ENCODE data around the gene NDUFA12. TPM values are rescaled to one million over a fixed set of nuclear protein-coding genes. Genes with fewer than 3 reads are reported as not detected.
A peak's percentile ranks its signal among the peaks of the same experiment; 100 is the strongest.

The NDUFA12 gene
- total RNA-seq = 100 to 1,000 TPM; 155 to 167 TPM

GRCh38 chr12:95003213-95003920, at the start of gene NDUFA12:
TSS of gene NDUFA12 (minus strand) at chr12:95003697. CDS start at chr12:95003680, 17 bp downstream.
- Mint-ChIP-seq H3K4me1 (peaks cover 56% of the 10 kb centered on the region), H3K27ac (peak within 1 kb of the TSS; percentile 77), H3K9me3 (peaks cover 16% of the 10 kb centered on the region), H3K27me3 (no peaks in the 10 kb centered on the region), H3K36me3 (ENCODE audit: low read depth) (peaks cover 40% of the 10 kb centered on the region), H3K4me3 (peak within 1 kb of the TSS; percentile 87)
- CTCF ChIA-PET = interaction anchor here (0.8 to 1.7 kb wide), 8 partner anchors 10 to 214 kb away, joined by 3 to 4 read pairs (median 3); partner anchors contain the start of genes FGD6 and VEZT
- DNase-seq = peak; percentile 95
- POLR2A ChIA-PET = interaction anchor here (0.6 to 5.1 kb wide), 28 partner anchors 10 to 1174 kb away, joined by 3 to 48 read pairs (median 4); partner anchors contain the start of genes CCDC38, FGD6, METAP2 and NR2C1

DNA sequence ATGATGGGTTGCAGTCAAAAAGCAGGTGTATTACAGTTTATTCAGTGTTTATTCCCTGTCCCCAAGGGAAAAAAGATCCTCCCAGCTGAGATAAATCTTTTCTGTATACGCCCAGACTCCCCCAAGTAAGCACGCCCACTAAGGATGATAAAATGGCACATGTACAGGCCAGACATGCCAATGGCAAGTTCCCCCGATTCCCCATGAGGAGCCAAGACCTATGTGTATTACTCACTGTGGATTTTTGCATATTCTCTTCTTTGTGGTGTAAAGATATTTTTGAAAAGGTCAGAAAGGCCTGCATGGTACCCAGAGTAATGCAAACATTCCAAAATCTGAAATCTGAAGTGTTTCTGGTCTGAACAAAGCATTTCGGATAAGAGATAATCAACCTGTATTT, 47.7 kb upstream of the NDUFA12 start:
- Mint-ChIP-seq H3K27ac (no peak overlapping the region), H3K9me3 (no peaks in the 10 kb centered on the region), H3K36me3 (ENCODE audit: low read depth) (peaks cover 42% of the 10 kb centered on the region), H3K27me3 (no peaks in the 10 kb centered on the region), H3K4me3 (no peak overlapping the region), H3K4me1 (no peaks in the 10 kb centered on the region)
- no peak for DNase-seq
- ChIA-PET CTCF (no interaction called here), POLR2A (no interaction called here)

DNA sequence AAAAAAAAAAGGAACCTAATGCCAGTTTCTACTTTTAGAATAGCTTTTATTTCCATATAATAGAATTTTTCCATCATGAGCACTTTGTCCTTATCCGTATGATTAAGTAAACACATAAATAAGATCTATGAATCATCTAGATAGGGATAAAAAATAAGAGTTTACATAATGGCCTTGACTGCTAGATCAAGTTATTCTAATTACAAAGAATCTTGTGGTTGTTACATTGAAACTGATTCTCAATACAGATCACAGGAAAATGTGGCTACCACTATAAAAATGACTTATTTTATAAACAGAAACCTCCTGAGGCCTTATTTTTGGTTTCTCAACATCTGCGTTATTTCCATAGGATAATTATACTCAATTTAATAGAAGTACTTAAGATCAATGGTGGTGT, 34.4 kb upstream of the NDUFA12 start:
- Mint-ChIP-seq H3K36me3 (ENCODE audit: low read depth) (peaks cover 24% of the 10 kb centered on the region), H3K27ac (no peak overlapping the region), H3K4me1 (peaks cover 22% of the 10 kb centered on the region), H3K4me3 (no peak overlapping the region), H3K9me3 (no peaks in the 10 kb centered on the region), H3K27me3 (no peaks in the 10 kb centered on the region)
- no peak for DNase-seq
- ChIA-PET CTCF (no interaction called here), POLR2A (no interaction called here)

- CTCF ChIA-PET = no interaction called here
- DNase-seq = no peak
- Mint-ChIP-seq H3K4me3 (no peak overlapping the region), H3K27ac (no peak overlapping the region), H3K9me3 (no peaks in the 10 kb centered on the region), H3K36me3 (ENCODE audit: low read depth) (peaks cover 12% of the 10 kb centered on the region), H3K4me1 (peaks cover 16% of the 10 kb centered on the region), H3K27me3 (no peaks in the 10 kb centered on the region)
- POLR2A ChIA-PET = interaction anchor here (1.0 to 1.1 kb wide), 2 partner anchors 31 to 37 kb away, joined by 3 to 5 read pairs; partner anchors contain the start of gene NDUFA12
Observed at GRCh38 chr12:95034750-95035149, 31.3 kb upstream of the NDUFA12 start.

DNA sequence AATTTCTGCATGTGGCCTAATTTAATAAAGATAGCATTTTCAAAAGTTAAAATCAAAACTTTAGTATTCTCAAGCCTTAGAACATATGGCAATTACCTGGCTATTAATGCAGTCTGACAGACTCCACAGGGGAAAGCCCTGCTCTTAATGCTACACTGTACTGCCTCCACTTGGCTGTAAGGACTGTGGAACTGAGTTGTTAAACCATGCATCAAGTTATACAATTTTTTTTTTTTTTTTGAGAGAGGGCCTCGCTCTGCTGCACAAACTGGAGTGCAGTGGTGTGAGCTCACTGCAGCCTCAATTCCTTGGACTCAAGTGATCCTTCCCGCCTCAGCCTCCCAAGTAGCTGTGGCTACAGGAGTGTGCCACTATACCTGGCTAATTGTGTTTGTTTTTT, 19.0 kb upstream of the NDUFA12 start:
- H3K36me3 Mint-ChIP-seq (ENCODE audit: low read depth) = peaks cover 14% of the 10 kb centered on the region
- H3K9me3 Mint-ChIP-seq = no peaks in the 10 kb centered on the region
- no peak overlapping the region for H3K27ac Mint-ChIP-seq
- CTCF ChIA-PET = no interaction called here
- no peak overlapping the region for H3K4me3 Mint-ChIP-seq
- H3K4me1 Mint-ChIP-seq = no peaks in the 10 kb centered on the region
- no peaks in the 10 kb centered on the region for H3K27me3 Mint-ChIP-seq
- DNase-seq = no peak
- POLR2A ChIA-PET = interaction anchor here (1.4 kb wide), 1 partner anchor 19 kb away, joined by 4 read pairs; the partner anchor contains the start of gene NDUFA12

- Mint-ChIP-seq H3K27me3 (peaks cover 2% of the 10 kb centered on the region), H3K4me1 (no peaks in the 10 kb centered on the region), H3K4me3 (no peak overlapping the region), H3K9me3 (peaks cover 3% of the 10 kb centered on the region), H3K36me3 (ENCODE audit: low read depth) (peaks cover 14% of the 10 kb centered on the region), H3K27ac (no peak overlapping the region)
- ChIA-PET CTCF (interaction anchor here (0.6 kb wide), 1 partner anchor 84 kb away, joined by 3 read pairs; no protein-coding TSS in a partner anchor), POLR2A (no interaction called here)
- DNase-seq = no peak
Observed at GRCh38 chr12:95017482-95017881, 14.0 kb upstream of the NDUFA12 start.

DNA sequence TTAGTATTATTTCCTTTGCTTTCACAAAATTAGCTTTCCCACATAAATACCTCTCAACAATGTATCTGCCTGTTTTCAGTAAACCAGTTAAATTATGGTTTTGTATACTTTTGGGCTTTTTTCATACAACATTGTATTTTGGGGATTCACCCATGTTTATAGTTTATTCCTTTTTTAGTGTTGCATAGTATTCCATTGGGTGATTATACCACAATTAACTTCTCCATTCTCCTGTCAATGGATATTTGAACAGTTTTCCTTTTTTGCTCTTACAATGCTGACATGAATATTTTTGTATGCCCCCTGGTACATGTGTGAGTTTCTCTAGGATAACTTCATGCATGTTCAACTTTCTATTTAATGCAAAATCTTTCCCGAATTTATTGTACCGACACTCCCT, 12.6 kb upstream of the NDUFA12 start:
- Mint-ChIP-seq H3K4me1 (no peaks in the 10 kb centered on the region), H3K9me3 (peaks cover 3% of the 10 kb centered on the region), H3K27ac (no peak overlapping the region), H3K4me3 (no peak overlapping the region), H3K27me3 (peaks cover 4% of the 10 kb centered on the region), H3K36me3 (ENCODE audit: low read depth) (peaks cover 10% of the 10 kb centered on the region)
- no peak for DNase-seq
- ChIA-PET CTCF (interaction anchor here (0.7 kb wide), 1 partner anchor 19 kb away, joined by 3 read pairs; no protein-coding TSS in a partner anchor), POLR2A (no interaction called here)

DNA sequence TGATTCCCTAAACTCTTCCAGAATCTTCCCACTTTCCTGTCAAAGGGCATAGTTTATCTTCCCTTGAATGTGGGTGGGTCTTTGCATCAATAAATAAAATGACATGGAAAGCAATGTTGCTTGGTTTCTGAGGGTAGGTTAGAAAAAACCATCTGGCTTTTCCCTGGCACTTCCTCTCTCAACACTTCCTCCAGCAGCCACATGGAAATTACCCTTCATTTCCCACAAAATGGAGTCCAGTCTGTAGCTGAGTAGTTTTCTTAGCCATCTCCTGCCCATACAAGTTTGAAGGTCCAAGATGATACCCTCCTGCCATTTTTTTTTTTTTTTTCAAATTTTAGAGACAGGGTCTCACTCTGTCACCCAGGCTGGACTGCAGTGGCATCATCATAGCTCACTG, 11.1 kb upstream of the NDUFA12 start:
- CTCF ChIA-PET = interaction anchor here (1.2 kb wide), 1 partner anchor 15 kb away, joined by 3 read pairs; no protein-coding TSS in a partner anchor
- no peak for DNase-seq
- H3K9me3 Mint-ChIP-seq = peaks cover 3% of the 10 kb centered on the region

DNA sequence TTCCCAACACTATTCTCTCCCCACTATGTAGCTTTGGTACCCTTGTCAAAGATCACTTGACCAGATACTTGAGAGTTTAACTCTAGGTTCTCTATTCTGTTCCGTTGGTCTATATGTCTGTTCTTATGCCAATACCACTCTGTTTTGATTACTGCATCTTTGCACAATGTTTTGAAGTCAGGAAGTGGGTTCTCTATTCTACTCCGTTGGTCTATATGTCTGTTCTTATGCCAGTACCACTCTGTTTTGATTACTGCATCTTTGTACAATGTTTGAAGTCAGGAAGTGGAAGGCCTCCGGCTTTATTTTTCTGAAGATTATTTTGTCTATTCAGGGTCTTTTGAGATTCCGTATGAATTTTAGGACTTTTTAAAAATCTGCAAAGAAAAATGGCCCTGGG, 2.7 kb upstream of the NDUFA12 start:
- Mint-ChIP-seq H3K4me3 (no peak overlapping the region), H3K27ac (no peak overlapping the region), H3K36me3 (ENCODE audit: low read depth) (peaks cover 22% of the 10 kb centered on the region), H3K27me3 (no peaks in the 10 kb centered on the region), H3K4me1 (peaks cover 29% of the 10 kb centered on the region), H3K9me3 (peaks cover 20% of the 10 kb centered on the region)
- DNase-seq = no peak
- ChIA-PET POLR2A (interaction anchor here (1.6 kb wide), 1 partner anchor 14 kb away, joined by 3 read pairs; no protein-coding TSS in a partner anchor), CTCF (interaction anchor here (1.1 kb wide), 1 partner anchor 67 kb away, joined by 4 read pairs; the partner anchor contains the start of gene NR2C1)

More for the DNA sequence above, 11.1 kb upstream of the NDUFA12 start:
- H3K4me3 Mint-ChIP-seq = no peak overlapping the region
- POLR2A ChIA-PET = interaction anchor here (1.5 kb wide), 1 partner anchor 11 kb away, joined by 7 read pairs; the partner anchor contains the start of gene NDUFA12
- H3K27me3 Mint-ChIP-seq = peaks cover 4% of the 10 kb centered on the region
- peaks cover 11% of the 10 kb centered on the region for H3K36me3 Mint-ChIP-seq (ENCODE audit: low read depth)
- H3K4me1 Mint-ChIP-seq = no peaks in the 10 kb centered on the region
- H3K27ac Mint-ChIP-seq = no peak overlapping the region

GRCh38 chr12:95004610-95005009, 1.1 kb upstream of the NDUFA12 start:
- DNase-seq = no peak
- Mint-ChIP-seq H3K27me3 (no peaks in the 10 kb centered on the region), H3K36me3 (ENCODE audit: low read depth) (peaks cover 28% of the 10 kb centered on the region), H3K4me3 (peak overlapping the region; percentile 36), H3K9me3 (peaks cover 20% of the 10 kb centered on the region), H3K4me1 (peaks cover 43% of the 10 kb centered on the region), H3K27ac (no peak overlapping the region)
- ChIA-PET POLR2A (interaction anchor here (1.0 to 5.1 kb wide), 5 partner anchors 9 to 1173 kb away, joined by 3 to 48 read pairs (median 7); partner anchors contain the start of gene NR2C1), CTCF (interaction anchor here (0.9 to 1.7 kb wide), 5 partner anchors 15 to 213 kb away, joined by 3 to 4 read pairs (median 3); partner anchors contain the start of genes FGD6 and VEZT)

DNA sequence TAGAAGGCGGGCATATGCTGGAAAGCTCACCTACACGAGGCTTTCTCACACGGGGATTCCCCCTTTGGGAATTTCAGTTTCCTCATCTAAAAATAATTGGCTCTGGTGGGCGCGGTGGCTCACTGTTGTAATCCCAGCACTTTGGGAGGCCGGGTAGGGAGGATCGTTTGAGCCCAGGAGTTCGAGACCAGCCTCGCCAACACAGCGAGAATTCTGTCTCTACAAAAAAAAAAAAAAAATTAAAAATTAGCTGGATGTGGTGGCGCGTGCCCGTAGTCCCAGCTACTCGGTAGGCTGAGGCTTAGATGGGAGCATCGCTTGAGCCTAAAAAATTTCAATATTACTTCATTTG, 400 bp upstream of the NDUFA12 start:
- H3K9me3 Mint-ChIP-seq = peaks cover 18% of the 10 kb centered on the region
- peaks cover 50% of the 10 kb centered on the region for H3K4me1 Mint-ChIP-seq
- peak overlapping the region; percentile 77 for H3K27ac Mint-ChIP-seq
- peaks cover 35% of the 10 kb centered on the region for H3K36me3 Mint-ChIP-seq (ENCODE audit: low read depth)
- POLR2A ChIA-PET = interaction anchor here (0.6 to 5.1 kb wide), 27 partner anchors 10 to 1174 kb away, joined by 3 to 48 read pairs (median 4); partner anchors contain the start of genes CCDC38, FGD6, METAP2 and NR2C1
- CTCF ChIA-PET = interaction anchor here (0.8 to 1.7 kb wide), 8 partner anchors 10 to 214 kb away, joined by 3 to 4 read pairs (median 3); partner anchors contain the start of genes FGD6 and VEZT
- no peak for DNase-seq
- peak overlapping the region; percentile 87 for H3K4me3 Mint-ChIP-seq
- H3K27me3 Mint-ChIP-seq = no peaks in the 10 kb centered on the region

DNA sequence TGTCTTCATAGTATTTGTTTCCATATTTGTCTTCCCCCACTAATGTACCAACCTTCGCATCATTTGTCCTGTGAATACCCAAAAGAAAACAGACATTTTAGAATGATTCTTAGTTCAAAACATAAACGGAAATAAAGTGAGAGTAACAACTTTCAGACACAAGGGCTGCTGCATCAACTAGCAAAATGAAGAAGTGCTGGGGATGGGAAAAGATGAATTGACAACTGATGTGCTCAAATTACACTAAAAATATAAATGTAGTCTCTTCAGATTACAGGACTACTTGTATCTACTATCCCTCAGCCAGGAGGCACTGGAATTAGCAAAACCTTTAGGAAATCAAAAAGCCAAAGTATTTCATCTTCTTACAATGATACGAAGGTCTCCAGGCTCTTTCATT, 743 bp downstream of the NDUFA12 start:
- Mint-ChIP-seq H3K9me3 (peaks cover 14% of the 10 kb centered on the region), H3K27me3 (no peaks in the 10 kb centered on the region), H3K4me3 (peak overlapping the region; percentile 87), H3K4me1 (peaks cover 59% of the 10 kb centered on the region), H3K27ac (peak overlapping the region; percentile 77), H3K36me3 (ENCODE audit: low read depth) (peaks cover 43% of the 10 kb centered on the region)
- POLR2A ChIA-PET = interaction anchor here (1.0 to 5.1 kb wide), 13 partner anchors 9 to 939 kb away, joined by 3 to 48 read pairs (median 10); partner anchors contain the start of genes CCDC38, FGD6, METAP2 and NR2C1
- CTCF ChIA-PET = interaction anchor here (0.6 to 1.7 kb wide), 3 partner anchors 64 to 127 kb away, joined by 3 to 5 read pairs (median 4); no protein-coding TSS in a partner anchor
- no peak for DNase-seq

- Mint-ChIP-seq H3K4me3 (no peak overlapping the region), H3K27ac (no peak overlapping the region), H3K27me3 (no peaks in the 10 kb centered on the region), H3K4me1 (peaks cover 47% of the 10 kb centered on the region), H3K36me3 (ENCODE audit: low read depth) (peaks cover 44% of the 10 kb centered on the region), H3K9me3 (no peaks in the 10 kb centered on the region)
- no peak for DNase-seq
- ChIA-PET POLR2A (no interaction called here), CTCF (interaction anchor here (1.5 kb wide), 1 partner anchor 75 kb away, joined by 4 read pairs; the partner anchor contains the start of gene NR2C1)
Observed at GRCh38 chr12:94998326-94998725, 5.2 kb downstream of the NDUFA12 start.

All from activated CD4-positive, alpha-beta memory T cell treated with anti-CD3 and anti-CD28 coated beads, Interleukin-2, amount 10 ng/mL, durations not matched to agents 7 days and 5 days (primary cell).